ENCODE measurements around the gene ATF1.

GRCh38 chr12:50859621-50860310 is 95.9 kb downstream of the ATF1 start:
- TF ChIP-seq CTCF (IDR thresholded peaks at IDR 0.05): no peak
- no peak for TF ChIP-seq POLR2A (IDR thresholded peaks at IDR 0.05; ENCODE audit: low read depth)
- no peak for TF ChIP-seq EP300 (IDR thresholded peaks at IDR 0.05)
- TF ChIP-seq POLR2AphosphoS5 (IDR thresholded peaks at IDR 0.05): no peak
